GM12801 (cell line): ENCODE data around the gene COPZ2.

Experiments
- CTCF ChIP-seq: IDR thresholded peaks from one replicate; pipeline ENCODE4 v1.5.1; 2011; ENCODE audit warnings: control low read depth; ENCODE audit not compliant: insufficient read length; ENCODE audit errors: extremely low read depth

COPZ2 gene

GRCh38 chr17:48025040-48025903 is 12.3 kb downstream of the COPZ2 start:
- TF ChIP-seq CTCF: no peak

DNA sequence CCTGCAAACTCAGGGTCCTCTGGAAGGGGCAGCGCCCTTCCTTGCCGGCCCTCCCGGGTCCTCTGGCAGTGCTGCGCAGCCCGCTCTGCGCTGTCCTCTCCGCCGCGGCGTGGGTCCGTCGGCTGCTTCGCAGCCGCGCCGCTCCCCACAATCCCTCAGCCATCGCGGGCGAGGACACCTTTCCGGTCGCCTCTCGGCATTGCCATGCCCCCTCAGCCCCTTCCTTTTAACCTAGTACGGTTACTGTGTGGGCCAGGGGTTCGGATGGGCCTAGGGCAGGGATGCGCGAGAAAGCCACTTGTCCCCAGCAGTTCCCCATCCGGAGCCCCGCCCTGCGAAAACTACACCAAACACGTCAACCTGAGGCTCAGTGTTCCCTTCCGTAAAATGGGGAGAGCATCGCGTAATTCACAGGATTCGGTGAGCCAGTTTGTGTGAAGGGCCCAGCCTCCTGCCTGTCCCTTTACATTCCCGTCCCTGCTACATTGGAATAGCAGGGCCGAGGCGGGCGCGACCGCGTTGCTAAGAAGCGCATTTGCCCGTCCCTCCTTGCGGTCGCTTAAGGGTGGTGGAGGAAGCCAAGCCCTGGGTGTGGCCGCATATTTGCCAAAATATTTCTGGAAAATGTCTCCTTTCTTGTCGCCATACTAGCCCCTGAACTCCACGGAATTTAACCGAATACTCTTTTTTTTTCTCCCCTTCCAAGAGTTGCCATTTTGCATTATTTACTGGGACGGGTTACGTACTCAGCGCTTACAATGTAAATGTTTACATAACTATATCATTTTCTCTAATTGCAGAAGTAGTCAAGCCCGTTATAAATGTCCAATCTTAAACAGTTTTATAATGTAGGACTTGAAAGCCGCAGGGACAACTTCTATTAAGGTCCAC is 13.2 kb downstream of the COPZ2 start:
- TF ChIP-seq CTCF: no peak

- TF ChIP-seq CTCF: no peak
These were observed 14.0 kb downstream of the COPZ2 start for GRCh38 chr17:48023400-48024148.

DNA sequence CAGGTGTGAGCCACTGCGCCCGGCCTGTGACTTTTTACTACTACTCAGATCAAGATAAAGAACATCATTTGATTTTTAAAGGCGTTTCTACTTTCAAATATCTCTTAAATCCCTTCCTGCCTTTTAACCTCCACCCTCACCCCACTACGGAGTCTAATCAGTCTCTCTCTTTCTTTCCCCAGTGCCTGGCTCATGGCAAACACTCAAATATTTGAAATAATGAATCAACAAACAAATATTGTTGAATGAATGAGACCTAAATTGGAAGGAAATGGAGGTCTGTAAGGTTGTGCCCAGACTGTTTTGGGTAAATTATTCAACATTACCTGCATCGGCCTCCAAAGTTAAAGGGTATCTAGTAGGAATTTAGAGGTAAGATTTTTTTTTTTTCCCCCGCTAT is 14.7 kb downstream of the COPZ2 start:
- no peak for TF ChIP-seq CTCF

DNA sequence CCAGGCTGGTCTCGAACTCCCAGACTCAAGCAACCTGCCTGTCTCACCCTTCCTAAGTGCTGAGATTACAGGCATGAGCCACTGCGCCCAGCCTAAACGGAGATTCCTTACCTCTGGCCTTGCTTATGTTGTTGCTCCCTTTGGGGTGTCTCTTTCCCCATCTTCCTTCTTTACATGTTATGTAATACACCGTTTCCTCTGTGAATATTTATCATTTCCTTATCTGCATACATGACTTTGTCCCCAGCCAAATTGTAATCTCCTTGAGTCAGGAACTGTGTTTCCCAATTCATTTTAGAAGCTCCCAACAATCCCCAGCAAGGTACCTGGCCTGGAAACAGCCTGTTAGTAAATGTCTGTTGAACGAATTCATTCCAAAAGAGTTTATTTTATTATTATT is 15.7 kb downstream of the COPZ2 start:
- TF ChIP-seq CTCF: no peak

- TF ChIP-seq CTCF: no peak
These were observed 21.5 kb downstream of the COPZ2 start for GRCh38 chr17:48016112-48016511.
